HG02970 (cell line): ENCODE measurements around the gene SND1.
"Not testable (repeated sequence)": the region's sequence is repeated elsewhere in the genome, so short reads cannot be mapped to it uniquely, and the experiment has no call there.

Source experiments
- ATAC-seq: cut with Tn5 transposase; IDR thresholded peaks from one replicate; pipeline ENCODE4 v1.9.1; 2021; ENCODE audit warnings: mild to moderate bottlenecking, moderate library complexity, moderate number of reproducible peaks; ENCODE audit not compliant: unreplicated experiment, low FRiP score

SND1 gene

GRCh38 chr7:127897704-127898454, 245.9 kb downstream of the SND1 start:
- ATAC-seq = no peak

GRCh38 chr7:127899411-127899810, 247.4 kb downstream of the SND1 start:
- no peak for ATAC-seq

- no peak for ATAC-seq
Measured at GRCh38 chr7:127900141-127900540, 248.1 kb downstream of the SND1 start.

- ATAC-seq = no peak
Measured at GRCh38 chr7:127900732-127901685, 249.0 kb downstream of the SND1 start.

GRCh38 chr7:127901895-127902703, 250.1 kb downstream of the SND1 start:
- ATAC-seq = no peak

GRCh38 chr7:127902753-127903152, 250.8 kb downstream of the SND1 start:
- ATAC-seq = not testable (repeated sequence)

GRCh38 chr7:127903892-127904669, 252.1 kb downstream of the SND1 start:
- ATAC-seq = no peak

- no peak for ATAC-seq
Measured at GRCh38 chr7:127904670-127904985, 252.6 kb downstream of the SND1 start.

GRCh38 chr7:127905021-127905420, 253.0 kb downstream of the SND1 start:
- no peak for ATAC-seq

- no peak for ATAC-seq
Measured at GRCh38 chr7:127905491-127906330, 253.7 kb downstream of the SND1 start.

- no peak for ATAC-seq
Measured at GRCh38 chr7:127907110-127908040, 255.4 kb downstream of the SND1 start.

GRCh38 chr7:127908430-127909258, 256.6 kb downstream of the SND1 start:
- ATAC-seq = no peak

GRCh38 chr7:127909424-127910152, 257.6 kb downstream of the SND1 start:
- ATAC-seq = no peak

GRCh38 chr7:127910670-127911069, 258.7 kb downstream of the SND1 start:
- no peak for ATAC-seq

GRCh38 chr7:127911968-127912511, 260.0 kb downstream of the SND1 start:
- ATAC-seq = peak; percentile 66

- no peak for ATAC-seq
Measured at GRCh38 chr7:127912901-127913300, 260.9 kb downstream of the SND1 start.
